ENCODE results near the gene KLHL40.

Gene KLHL40

DNA sequence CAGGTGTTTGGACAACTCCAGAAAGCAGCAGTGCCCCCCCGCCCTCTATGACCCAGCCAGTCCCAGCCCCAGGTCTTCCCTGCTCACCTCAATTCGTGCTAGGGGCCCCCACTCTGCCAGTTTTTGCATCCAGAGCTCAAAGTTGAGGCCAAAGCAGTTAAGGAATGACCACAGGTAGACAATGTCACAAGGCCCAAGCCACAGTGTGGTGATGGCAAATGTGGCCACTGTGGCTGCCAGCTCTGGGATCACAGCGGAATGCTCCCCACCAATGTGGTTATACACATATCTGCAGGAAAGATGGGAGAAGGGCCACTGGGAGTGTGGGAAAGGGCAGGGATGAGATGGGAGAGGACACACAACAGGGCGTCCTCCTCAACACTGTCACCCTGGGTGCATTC lies 8.2 kb downstream of the KLHL40 start:
- CTCF ChIA-PET, result no interaction called here
- no peak for DNase-seq (ENCODE audit: low read depth, low spot score)

DNA sequence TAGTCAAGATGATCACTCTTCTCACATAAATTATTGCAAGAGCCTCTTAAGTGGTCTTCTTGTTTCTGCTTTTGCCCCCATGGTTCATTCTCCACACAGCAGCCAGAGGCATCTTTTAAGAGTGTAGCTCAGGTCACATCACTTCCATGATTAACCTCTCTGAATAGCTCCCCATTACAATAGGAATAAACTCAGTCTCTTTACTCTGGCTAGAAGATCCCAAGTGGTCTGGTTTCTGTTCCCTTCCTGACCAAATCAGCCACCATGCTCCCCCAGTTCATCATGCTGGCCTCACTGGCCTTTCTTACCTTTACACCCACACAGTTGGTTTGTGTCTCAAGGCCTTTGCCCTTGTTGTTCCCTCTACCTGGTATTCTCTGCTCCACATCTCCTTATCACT lies 9.0 kb downstream of the KLHL40 start:
- no peak overlapping the region for H3K4me3 ChIP-seq (ENCODE audit: low read depth, low read length)
- TF ChIP-seq, protein P1, sequence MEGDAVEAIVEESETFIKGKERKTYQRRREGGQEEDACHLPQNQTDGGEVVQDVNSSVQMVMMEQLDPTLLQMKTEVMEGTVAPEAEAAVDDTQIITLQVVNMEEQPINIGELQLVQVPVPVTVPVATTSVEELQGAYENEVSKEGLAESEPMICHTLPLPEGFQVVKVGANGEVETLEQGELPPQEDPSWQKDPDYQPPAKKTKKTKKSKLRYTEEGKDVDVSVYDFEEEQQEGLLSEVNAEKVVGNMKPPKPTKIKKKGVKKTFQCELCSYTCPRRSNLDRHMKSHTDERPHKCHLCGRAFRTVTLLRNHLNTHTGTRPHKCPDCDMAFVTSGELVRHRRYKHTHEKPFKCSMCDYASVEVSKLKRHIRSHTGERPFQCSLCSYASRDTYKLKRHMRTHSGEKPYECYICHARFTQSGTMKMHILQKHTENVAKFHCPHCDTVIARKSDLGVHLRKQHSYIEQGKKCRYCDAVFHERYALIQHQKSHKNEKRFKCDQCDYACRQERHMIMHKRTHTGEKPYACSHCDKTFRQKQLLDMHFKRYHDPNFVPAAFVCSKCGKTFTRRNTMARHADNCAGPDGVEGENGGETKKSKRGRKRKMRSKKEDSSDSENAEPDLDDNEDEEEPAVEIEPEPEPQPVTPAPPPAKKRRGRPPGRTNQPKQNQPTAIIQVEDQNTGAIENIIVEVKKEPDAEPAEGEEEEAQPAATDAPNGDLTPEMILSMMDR (IDR thresholded peaks at IDR 0.05; ENCODE audit: insufficient read depth, low read length, missing control alignments), result no peak
- ChIA-PET POLR2A (no interaction called here), CTCF (no interaction called here)
- DNase-seq (ENCODE audit: low read depth, low spot score), result no peak

More for the DNA sequence above, 8.2 kb downstream of the KLHL40 start:
- POLR2A ChIA-PET, result no interaction called here
- no peak overlapping the region for H3K4me3 ChIP-seq (ENCODE audit: low read depth, low read length)
- TF ChIP-seq, protein P1 (IDR thresholded peaks at IDR 0.05; ENCODE audit: insufficient read depth, low read length, missing control alignments), result no peak

DNA sequence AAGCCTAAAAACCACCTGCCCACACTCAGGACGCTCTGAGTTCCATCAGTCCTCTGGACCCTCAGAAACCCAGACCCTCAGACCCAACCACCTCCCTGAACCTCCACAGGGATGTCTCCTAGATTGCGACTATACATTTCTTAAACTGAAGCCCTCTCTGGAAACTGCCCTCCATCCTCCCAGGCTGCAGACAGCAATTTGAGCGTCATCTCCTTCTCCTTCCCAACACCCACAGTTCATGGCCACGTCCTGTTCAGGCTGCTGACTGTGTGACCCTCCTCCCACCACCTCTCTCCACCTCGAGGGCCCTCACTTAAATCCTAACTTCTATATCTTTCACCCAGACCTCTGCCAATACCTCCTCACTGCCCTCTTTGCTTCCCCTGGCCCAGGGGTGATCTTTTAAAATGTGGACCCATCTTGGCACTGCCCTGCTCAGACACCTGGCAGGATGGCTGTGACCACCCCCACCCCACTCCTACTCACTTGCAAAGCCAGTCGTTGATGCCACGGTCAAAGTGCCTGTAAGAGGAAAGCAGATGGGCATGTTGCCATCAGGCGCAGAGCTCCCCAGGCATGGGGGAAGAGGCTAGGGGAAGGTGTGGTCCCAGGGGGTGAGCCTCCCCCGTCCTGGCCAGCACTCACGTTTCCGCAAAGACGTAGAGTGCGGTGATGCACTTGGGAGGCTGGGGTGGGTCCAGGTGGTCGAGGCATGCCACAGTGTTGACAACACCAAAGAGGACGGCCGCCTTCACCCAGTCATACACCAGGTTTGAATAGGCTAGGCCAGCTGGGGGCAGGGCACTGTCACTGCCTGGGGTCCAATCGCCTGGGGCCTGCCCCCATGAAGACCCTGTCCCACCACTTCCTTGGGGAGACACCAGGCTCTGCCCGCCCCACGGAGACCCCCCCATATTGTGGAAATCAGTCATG lies 11.3 kb downstream of the KLHL40 start:
- no peak overlapping the region for H3K4me3 ChIP-seq (ENCODE audit: low read depth, low read length)
- ChIA-PET CTCF (no interaction called here), POLR2A (no interaction called here)
- no peak for DNase-seq (ENCODE audit: low read depth, low spot score)
- TF ChIP-seq, protein P1 (IDR thresholded peaks at IDR 0.05; ENCODE audit: insufficient read depth, low read length, missing control alignments), result no peak

DNA sequence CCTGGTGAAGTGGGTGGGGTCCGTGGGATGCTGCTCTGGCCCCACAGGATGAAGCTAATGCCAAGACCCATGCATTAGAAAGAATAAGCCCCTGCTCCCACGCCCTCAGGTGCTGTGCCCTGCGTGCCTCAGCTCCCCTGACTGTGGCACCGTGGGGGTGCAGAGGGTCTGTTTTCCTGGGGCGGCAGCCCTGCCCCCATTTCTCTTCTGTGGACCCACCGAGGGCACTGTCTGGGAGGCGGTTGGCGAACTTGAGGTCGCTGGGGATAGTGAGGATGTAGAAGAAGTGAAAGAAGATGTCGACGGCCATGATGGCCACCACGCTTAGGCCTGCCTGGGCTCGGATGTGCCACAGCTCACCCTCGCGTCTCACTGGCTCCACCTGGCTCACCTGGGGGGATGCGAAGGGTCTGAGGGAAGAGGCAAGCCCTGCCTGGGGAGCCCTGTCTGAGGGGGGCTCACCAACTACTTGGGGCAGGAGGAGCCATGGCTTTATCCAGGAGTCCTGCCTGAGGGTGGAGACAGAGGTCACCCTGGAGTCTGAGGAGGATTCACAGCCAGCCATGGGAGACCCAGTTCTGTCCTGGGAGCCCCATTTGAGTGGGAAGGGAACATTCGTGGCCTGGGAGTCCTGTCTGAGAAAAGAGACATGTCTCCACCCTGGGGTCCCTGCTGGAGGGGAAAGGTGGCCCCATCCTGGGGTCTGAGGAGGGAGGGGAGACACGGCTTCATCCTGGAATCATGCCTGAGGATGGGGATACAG lies 12.1 kb downstream of the KLHL40 start:
- TF ChIP-seq, protein P1 (IDR thresholded peaks at IDR 0.05; ENCODE audit: insufficient read depth, low read length, missing control alignments), result no peak
- DNase-seq (ENCODE audit: low read depth, low spot score), result no peak
- CTCF ChIA-PET, result no interaction called here

DNA sequence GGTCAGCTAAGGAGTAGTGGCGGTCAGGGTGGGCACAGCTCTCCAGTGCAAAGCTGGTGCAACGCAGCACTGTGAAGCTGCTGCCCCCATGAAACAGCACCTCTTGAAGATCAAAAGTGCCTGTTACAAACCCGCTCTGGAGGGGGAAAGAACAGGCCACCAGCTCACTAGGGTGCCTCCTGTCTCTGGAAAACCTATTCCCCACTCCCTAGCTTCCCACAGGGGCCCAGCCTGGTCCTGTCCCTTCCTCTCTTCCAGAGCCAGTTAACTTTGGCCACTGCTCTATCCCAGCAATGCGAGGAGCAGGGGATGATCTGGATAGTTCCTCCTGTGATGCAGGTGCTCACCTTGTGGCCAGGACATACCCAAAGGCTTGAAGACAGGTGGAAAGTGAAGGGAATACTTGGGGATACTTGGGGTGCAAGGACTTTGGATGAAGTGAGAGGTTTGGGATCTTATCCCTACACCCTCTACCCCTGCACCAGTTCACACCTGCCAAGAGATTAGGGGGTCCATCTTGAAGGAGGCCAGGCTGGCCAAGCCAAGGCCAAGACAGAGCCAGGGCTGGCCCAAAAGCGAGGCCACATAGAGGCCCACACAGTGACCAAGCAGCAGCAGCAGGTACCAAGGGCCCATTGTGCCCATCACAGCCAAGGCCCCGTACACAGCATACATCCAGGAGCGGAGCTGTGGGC lies 13.0 kb downstream of the KLHL40 start:
- ChIA-PET POLR2A (no interaction called here), CTCF (interaction anchor here (1.0 kb wide), 1 partner anchor 11 kb away, joined by 3 read pairs; no protein-coding TSS in a partner anchor)
- DNase-seq (ENCODE audit: low read depth, low spot score), result no peak
- no peak overlapping the region for H3K4me3 ChIP-seq (ENCODE audit: low read depth, low read length)
- TF ChIP-seq, protein P1 (IDR thresholded peaks at IDR 0.05; ENCODE audit: insufficient read depth, low read length, missing control alignments), result no peak

More for the DNA sequence above, 12.1 kb downstream of the KLHL40 start:
- POLR2A ChIA-PET, result no interaction called here
- no peak overlapping the region for H3K4me3 ChIP-seq (ENCODE audit: low read depth, low read length)

DNA sequence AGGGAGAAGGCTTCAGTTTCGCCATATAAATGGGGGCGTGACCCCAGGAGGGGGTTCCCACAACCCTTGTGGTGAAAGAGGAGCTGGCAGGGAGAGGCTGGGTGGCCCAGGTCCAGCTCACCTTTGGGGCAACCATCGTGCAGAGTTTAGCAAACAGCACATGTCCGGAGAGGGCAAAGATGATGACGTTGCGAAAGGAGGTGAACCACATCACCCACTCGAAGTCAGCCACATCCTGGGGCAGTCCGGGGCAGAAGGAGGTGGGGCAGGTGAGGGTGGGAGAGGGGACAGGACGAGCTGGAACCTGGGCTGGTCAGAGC lies 13.5 kb downstream of the KLHL40 start:
- ChIA-PET POLR2A (no interaction called here), CTCF (interaction anchor here (1.0 kb wide), 1 partner anchor 12 kb away, joined by 3 read pairs; no protein-coding TSS in a partner anchor)
- no peak for DNase-seq (ENCODE audit: low read depth, low spot score)
- no peak overlapping the region for H3K4me3 ChIP-seq (ENCODE audit: low read depth, low read length)
- TF ChIP-seq, protein P1 (IDR thresholded peaks at IDR 0.05; ENCODE audit: insufficient read depth, low read length, missing control alignments), result no peak
